GM10248 (cell line): ENCODE results near the gene CDK12.

ENCODE experiments used
- CTCF ChIA-PET: fragments of 300-600 bp; sonication (Branson Sonifier 250); formaldehyde crosslinking; extraction: SDS; loops from one replicate; lab custom pipeline; 2021; ENCODE audit warnings: antibody characterized with exemption; lab: Yijun Ruan, JAX
- POLR2A ChIA-PET: fragments of 350-650 bp; sonication (Branson Sonifier 250); formaldehyde crosslinking; extraction: SDS; loops from one replicate; lab custom pipeline; 2020; ENCODE audit warnings: antibody characterized with exemption; lab: Yijun Ruan, JAX
- DNase-seq: peaks from one replicate; pipeline ENCODE4 v3.0.0; 2012; ENCODE audit errors: extremely low spot score
- CTCF ChIP-seq: IDR thresholded peaks from 2 replicates; pipeline ENCODE4 v1.5.1; 2012; ENCODE audit warnings: mild to moderate bottlenecking, low read depth; ENCODE audit errors: extremely low read depth, missing control alignments, control extremely low read depth

Gene CDK12

GRCh38 chr17:39525801-39526506 is 64.7 kb downstream of the CDK12 start:
- POLR2A ChIA-PET: no interaction called here
- CTCF ChIA-PET: interaction anchor here (0.8 to 3.5 kb wide), 6 partner anchors 10 to 461 kb away, joined by 3 to 13 read pairs (median 4); no protein-coding TSS in a partner anchor
- TF ChIP-seq CTCF: no peak
- no peak for DNase-seq

DNA sequence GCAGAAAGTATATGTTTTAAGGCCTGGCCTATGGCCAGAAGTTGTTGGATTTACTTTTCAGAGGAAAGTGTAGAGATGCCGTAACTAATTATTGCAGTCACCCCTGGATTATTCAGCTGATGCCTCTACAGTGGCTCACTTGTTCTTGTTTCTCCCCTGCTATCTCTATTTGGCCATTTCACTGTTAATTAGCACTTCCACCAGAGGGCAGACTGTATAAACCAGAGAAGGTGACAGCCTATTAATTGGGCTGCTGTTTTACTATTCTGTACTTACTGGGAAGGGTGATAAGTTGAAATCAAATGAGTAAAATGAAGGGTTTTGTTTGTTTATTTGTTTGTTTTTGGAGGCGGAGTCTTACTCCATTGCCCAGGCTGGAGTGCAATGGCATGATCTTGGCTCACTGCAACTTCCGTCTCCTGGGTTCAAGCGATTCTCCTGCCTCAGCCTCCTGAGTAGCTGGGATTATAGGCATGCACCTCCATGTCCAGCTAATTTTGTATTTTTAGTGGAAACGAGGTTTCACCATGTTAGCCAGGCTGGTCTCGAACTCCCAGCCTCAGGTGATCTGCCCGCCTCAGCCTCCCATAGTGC is 66.0 kb downstream of the CDK12 start:
- ChIA-PET POLR2A (no interaction called here), CTCF (interaction anchor here (1.0 to 3.5 kb wide), 2 partner anchors 9 to 15 kb away, joined by 3 to 13 read pairs; no protein-coding TSS in a partner anchor)
- peak; percentile 53 for TF ChIP-seq CTCF
- DNase-seq: no peak

DNA sequence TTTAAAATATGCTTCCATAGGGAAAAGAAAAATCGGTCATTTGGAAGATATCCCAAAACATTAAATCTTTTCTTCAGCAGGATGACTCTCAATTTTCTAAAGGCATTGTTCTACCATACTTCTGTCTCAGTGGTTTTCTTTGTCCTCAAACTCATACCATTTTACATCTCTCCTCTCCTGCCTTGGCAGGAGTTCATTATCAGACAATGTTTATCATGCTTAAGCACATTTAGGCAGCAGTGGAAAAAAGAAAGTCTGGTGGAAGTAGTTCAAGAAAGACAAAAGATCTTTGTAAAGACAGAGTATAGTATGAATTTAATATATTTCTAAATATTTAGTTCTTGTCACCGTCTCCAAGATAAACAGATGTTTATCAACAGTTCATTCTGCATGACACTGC is 68.2 kb downstream of the CDK12 start:
- ChIA-PET CTCF (interaction anchor here (1.3 kb wide), 1 partner anchor 15 kb away, joined by 3 read pairs; no protein-coding TSS in a partner anchor), POLR2A (no interaction called here)
- TF ChIP-seq CTCF: no peak

DNA sequence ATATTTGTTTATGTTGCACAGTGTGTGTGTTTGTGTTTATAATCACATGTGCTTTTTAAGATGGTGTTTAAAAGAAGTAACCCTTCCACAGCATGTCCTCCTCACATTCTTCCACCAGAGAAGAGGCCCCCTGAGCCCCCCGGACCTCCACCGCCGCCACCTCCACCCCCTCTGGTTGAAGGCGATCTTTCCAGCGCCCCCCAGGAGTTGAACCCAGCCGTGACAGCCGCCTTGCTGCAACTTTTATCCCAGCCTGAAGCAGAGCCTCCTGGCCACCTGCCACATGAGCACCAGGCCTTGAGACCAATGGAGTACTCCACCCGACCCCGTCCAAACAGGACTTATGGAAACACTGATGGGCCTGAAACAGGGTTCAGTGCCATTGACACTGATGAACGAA is 69.2 kb downstream of the CDK12 start:
- ChIA-PET CTCF (interaction anchor here (0.9 kb wide), 1 partner anchor 597 kb away, joined by 3 read pairs; no protein-coding TSS in a partner anchor), POLR2A (no interaction called here)
- TF ChIP-seq CTCF: no peak
- no peak for DNase-seq

More for the DNA sequence above, 68.2 kb downstream of the CDK12 start:
- DNase-seq: no peak

DNA sequence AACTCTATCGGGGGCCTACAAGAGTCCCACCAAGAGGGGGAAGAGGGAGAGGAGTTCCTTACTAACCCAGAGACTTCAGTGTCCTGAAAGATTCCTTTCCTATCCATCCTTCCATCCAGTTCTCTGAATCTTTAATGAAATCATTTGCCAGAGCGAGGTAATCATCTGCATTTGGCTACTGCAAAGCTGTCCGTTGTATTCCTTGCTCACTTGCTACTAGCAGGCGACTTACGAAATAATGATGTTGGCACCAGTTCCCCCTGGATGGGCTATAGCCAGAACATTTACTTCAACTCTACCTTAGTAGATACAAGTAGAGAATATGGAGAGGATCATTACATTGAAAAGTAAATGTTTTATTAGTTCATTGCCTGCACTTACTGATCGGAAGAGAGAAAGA is 70.0 kb downstream of the CDK12 start:
- POLR2A ChIA-PET: no interaction called here
- TF ChIP-seq CTCF: no peak
- CTCF ChIA-PET: interaction anchor here (0.9 to 1.1 kb wide), 3 partner anchors 16 to 598 kb away, joined by 3 read pairs; no protein-coding TSS in a partner anchor
- no peak for DNase-seq

GRCh38 chr17:39533891-39534290 is 72.6 kb downstream of the CDK12 start:
- ChIA-PET CTCF (interaction anchor here (1.6 kb wide), 1 partner anchor 88 kb away, joined by 4 read pairs; no protein-coding TSS in a partner anchor), POLR2A (no interaction called here)
- no peak for TF ChIP-seq CTCF
- no peak for DNase-seq
